HEK293 (cell line): ENCODE results near the gene MSH6.

Experiments used
- CTCF ChIA-PET: fragments of 350-600 bp; formaldehyde crosslinking; extraction: SDS; loops from one replicate; lab custom pipeline; 2021; ENCODE audit warnings: antibody characterized with exemption; lab: Yijun Ruan, JAX
- POLR2A ChIA-PET: fragments of 300-600 bp; formaldehyde crosslinking; extraction: SDS; loops from one replicate; lab custom pipeline; 2020; ENCODE audit warnings: antibody characterized with exemption, inconsistent platforms; lab: Yijun Ruan, JAX
- H3K27ac ChIP-seq: fragments of 200-500 bp; sonication (Bioruptor generic); 2 replicates; pipeline ENCODE4 v1.5.1; 2014; ENCODE audit warnings: low read depth, low read length, control low read depth, inconsistent platforms; ENCODE audit errors: extremely low read depth
- H3K36me3 ChIP-seq, 2 experiments: fragments of 200-500 bp in 1 of 2; sonication (Bioruptor generic) in 1 of 2; 1 replicate in 1 of 2; 2 replicates in 1 of 2; pipeline ENCODE4 v1.5.1; 2014 to 2017; ENCODE audit warnings: inconsistent platforms in 2 of 2, low read length in 2 of 2; ENCODE audit not compliant: control insufficient read depth in 2 of 2, insufficient read depth in 1 of 2
- H3K4me1 ChIP-seq: fragments of 200-500 bp; sonication (Bioruptor generic); 2 replicates; pipeline ENCODE4 v1.5.1; 2014; ENCODE audit warnings: mild to moderate bottlenecking, low read length, inconsistent platforms; ENCODE audit not compliant: control insufficient read depth, insufficient read depth
- H3K4me3 ChIP-seq: 2 replicates; pipeline ENCODE4 v1.5.1; 2011; ENCODE audit warnings: low read depth, mild to moderate bottlenecking, control low read depth, low read length, moderate library complexity
- H3K9me3 ChIP-seq: fragments of 200-500 bp; sonication (Bioruptor generic); 2 replicates; pipeline ENCODE4 v1.5.1; 2014; ENCODE audit warnings: low read depth, low read length, inconsistent platforms; ENCODE audit not compliant: control insufficient read depth, insufficient read depth
- EGR2 ChIP-seq: fragments of 450-650 bp; formaldehyde crosslinking; IDR thresholded peaks from 2 replicates; pipeline ENCODE4 v1.5.1; 2016; ENCODE audit warnings: low read depth, missing biosample characterization, missing genetic modification characterization
- PRDM6 ChIP-seq: fragments of 450-650 bp; formaldehyde crosslinking; IDR thresholded peaks from 2 replicates; pipeline ENCODE4 v1.5.1; 2017; ENCODE audit warnings: missing biosample characterization, missing genetic modification characterization
- REST ChIP-seq: fragments of 450-650 bp; formaldehyde crosslinking; IDR thresholded peaks from 2 replicates; pipeline ENCODE4 v1.5.1; 2016; ENCODE audit warnings: missing biosample characterization, missing genetic modification characterization
- ZBTB48 ChIP-seq: fragments of 450-650 bp; formaldehyde crosslinking; IDR thresholded peaks from 2 replicates; pipeline ENCODE4 v1.5.1; 2016; ENCODE audit warnings: missing biosample characterization, missing genetic modification characterization
- ZBTB49 ChIP-seq: fragments of 450-650 bp; formaldehyde crosslinking; IDR thresholded peaks from 2 replicates; pipeline ENCODE4 v1.5.1; 2016; ENCODE audit warnings: missing biosample characterization, missing genetic modification characterization, low read depth
- ZBTB6 ChIP-seq: fragments of 450-650 bp; formaldehyde crosslinking; IDR thresholded peaks from 2 replicates; pipeline ENCODE4 v1.5.1; 2017; ENCODE audit warnings: missing biosample characterization, missing genetic modification characterization
- ZIC2 ChIP-seq: fragments of 450-650 bp; formaldehyde crosslinking; IDR thresholded peaks from 2 replicates; pipeline ENCODE4 v1.5.1; 2016; ENCODE audit warnings: missing biosample characterization, missing genetic modification characterization
- ZNF121 ChIP-seq: fragments of 450-650 bp; formaldehyde crosslinking; IDR thresholded peaks from 2 replicates; pipeline ENCODE4 v1.5.1; 2016; ENCODE audit warnings: missing biosample characterization, missing genetic modification characterization
- ZNF146 ChIP-seq: fragments of 450-650 bp; formaldehyde crosslinking; IDR thresholded peaks from 2 replicates; pipeline ENCODE4 v1.5.1; 2016; ENCODE audit warnings: missing biosample characterization, missing genetic modification characterization
- ZNF19 ChIP-seq: fragments of 450-650 bp; formaldehyde crosslinking; IDR thresholded peaks from 2 replicates; pipeline ENCODE4; 2016; ENCODE audit warnings: missing biosample characterization, missing genetic modification characterization, low read depth
- ZNF221 ChIP-seq: fragments of 450-650 bp; formaldehyde crosslinking; IDR thresholded peaks from 2 replicates; pipeline ENCODE4 v1.5.1; 2017; ENCODE audit warnings: missing biosample characterization, missing genetic modification characterization, borderline replicate concordance
- ZNF37A ChIP-seq: fragments of 450-650 bp; IDR thresholded peaks from 2 replicates; pipeline ENCODE4 v1.5.1; 2018; ENCODE audit warnings: missing biosample characterization, missing genetic modification characterization
- ZNF670 ChIP-seq: fragments of 450-650 bp; formaldehyde crosslinking; IDR thresholded peaks from 2 replicates; pipeline ENCODE4 v1.5.1; 2016; ENCODE audit warnings: missing biosample characterization, missing genetic modification characterization, low read depth
- ZNF692 ChIP-seq: fragments of 450-650 bp; formaldehyde crosslinking; IDR thresholded peaks from 2 replicates; pipeline ENCODE4 v1.5.1; 2016; ENCODE audit warnings: missing biosample characterization, missing genetic modification characterization

MSH6 gene

GRCh38 chr2:47805850-47806249 is 22.9 kb downstream of the MSH6 start:
- CTCF ChIA-PET: interaction anchor here (0.5 kb wide), 1 partner anchor 643 kb away, joined by 3 read pairs; no protein-coding TSS in a partner anchor
- POLR2A ChIA-PET: no interaction called here

GRCh38 chr2:47808614-47809013 is 25.7 kb downstream of the MSH6 start:
- Histone ChIP-seq H3K27ac (no peak overlapping the region), H3K4me3 (no peak overlapping the region), H3K4me1 (no peaks in the 10 kb centered on the region), H3K36me3 (peaks cover 57 to 85% of the 10 kb centered on the region in 2 experiments), H3K9me3 (no peaks in the 10 kb centered on the region)
- CTCF ChIA-PET: no interaction called here
- POLR2A ChIA-PET: interaction anchor here (1.0 to 2.3 kb wide), 2 partner anchors 20 to 26 kb away, joined by 4 to 8 read pairs; partner anchors contain the start of gene MSH6
- 0 out of 2 replicates have a peak, but pooled peaks have one; percentile 8 for TF ChIP-seq PRDM6 (tag by site-specific recombination)
- no peak for TF ChIP-seq ZNF692 (tag by site-specific recombination)
- peak; percentile 35; the same call in 1 of the 2 replicates for TF ChIP-seq ZNF121 (tag by site-specific recombination)

More at GRCh38 chr2:47805850-47806249, 22.9 kb downstream of the MSH6 start:
- Histone ChIP-seq H3K4me1 (no peaks in the 10 kb centered on the region), H3K4me3 (no peak overlapping the region), H3K9me3 (no peaks in the 10 kb centered on the region), H3K36me3 (peaks cover 76 to 97% of the 10 kb centered on the region in 2 experiments), H3K27ac (no peak overlapping the region)
- TF ChIP-seq ZNF221 (tag by site-specific recombination) (no peak), EGR2 (tag by site-specific recombination) (no peak), ZBTB6 (tag by site-specific recombination) (no peak), ZBTB49 (no peak), ZNF37A (tag by site-specific recombination) (no peak), ZBTB48 (tag by site-specific recombination) (no peak), ZNF670 (no peak), ZNF146 (tag by site-specific recombination) (no peak), REST (tag by site-specific recombination) (no peak), ZNF19 (no peak), ZIC2 (tag by site-specific recombination) (no peak)
